Measurements from ENCODE around the gene SAP30L.

GRCh38 chr5:154405078-154405792, 40.6 kb upstream of the SAP30L start:
- TF ChIP-seq, protein P1, sequence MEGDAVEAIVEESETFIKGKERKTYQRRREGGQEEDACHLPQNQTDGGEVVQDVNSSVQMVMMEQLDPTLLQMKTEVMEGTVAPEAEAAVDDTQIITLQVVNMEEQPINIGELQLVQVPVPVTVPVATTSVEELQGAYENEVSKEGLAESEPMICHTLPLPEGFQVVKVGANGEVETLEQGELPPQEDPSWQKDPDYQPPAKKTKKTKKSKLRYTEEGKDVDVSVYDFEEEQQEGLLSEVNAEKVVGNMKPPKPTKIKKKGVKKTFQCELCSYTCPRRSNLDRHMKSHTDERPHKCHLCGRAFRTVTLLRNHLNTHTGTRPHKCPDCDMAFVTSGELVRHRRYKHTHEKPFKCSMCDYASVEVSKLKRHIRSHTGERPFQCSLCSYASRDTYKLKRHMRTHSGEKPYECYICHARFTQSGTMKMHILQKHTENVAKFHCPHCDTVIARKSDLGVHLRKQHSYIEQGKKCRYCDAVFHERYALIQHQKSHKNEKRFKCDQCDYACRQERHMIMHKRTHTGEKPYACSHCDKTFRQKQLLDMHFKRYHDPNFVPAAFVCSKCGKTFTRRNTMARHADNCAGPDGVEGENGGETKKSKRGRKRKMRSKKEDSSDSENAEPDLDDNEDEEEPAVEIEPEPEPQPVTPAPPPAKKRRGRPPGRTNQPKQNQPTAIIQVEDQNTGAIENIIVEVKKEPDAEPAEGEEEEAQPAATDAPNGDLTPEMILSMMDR (IDR thresholded peaks at IDR 0.05; ENCODE audit: low read depth, low read length, missing input control), result peak; percentile 86
- no peak for TF ChIP-seq GABPA (IDR thresholded peaks at IDR 0.05 in 1 of 2, conservative IDR thresholded peaks at IDR 0.05 in 1 of 2)
- no peak for TF ChIP-seq EGR1 (IDR thresholded peaks at IDR 0.05; ENCODE audit: low read depth in 2 of 2)
- TF ChIP-seq, protein P2, sequence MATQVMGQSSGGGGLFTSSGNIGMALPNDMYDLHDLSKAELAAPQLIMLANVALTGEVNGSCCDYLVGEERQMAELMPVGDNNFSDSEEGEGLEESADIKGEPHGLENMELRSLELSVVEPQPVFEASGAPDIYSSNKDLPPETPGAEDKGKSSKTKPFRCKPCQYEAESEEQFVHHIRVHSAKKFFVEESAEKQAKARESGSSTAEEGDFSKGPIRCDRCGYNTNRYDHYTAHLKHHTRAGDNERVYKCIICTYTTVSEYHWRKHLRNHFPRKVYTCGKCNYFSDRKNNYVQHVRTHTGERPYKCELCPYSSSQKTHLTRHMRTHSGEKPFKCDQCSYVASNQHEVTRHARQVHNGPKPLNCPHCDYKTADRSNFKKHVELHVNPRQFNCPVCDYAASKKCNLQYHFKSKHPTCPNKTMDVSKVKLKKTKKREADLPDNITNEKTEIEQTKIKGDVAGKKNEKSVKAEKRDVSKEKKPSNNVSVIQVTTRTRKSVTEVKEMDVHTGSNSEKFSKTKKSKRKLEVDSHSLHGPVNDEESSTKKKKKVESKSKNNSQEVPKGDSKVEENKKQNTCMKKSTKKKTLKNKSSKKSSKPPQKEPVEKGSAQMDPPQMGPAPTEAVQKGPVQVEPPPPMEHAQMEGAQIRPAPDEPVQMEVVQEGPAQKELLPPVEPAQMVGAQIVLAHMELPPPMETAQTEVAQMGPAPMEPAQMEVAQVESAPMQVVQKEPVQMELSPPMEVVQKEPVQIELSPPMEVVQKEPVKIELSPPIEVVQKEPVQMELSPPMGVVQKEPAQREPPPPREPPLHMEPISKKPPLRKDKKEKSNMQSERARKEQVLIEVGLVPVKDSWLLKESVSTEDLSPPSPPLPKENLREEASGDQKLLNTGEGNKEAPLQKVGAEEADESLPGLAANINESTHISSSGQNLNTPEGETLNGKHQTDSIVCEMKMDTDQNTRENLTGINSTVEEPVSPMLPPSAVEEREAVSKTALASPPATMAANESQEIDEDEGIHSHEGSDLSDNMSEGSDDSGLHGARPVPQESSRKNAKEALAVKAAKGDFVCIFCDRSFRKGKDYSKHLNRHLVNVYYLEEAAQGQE (IDR thresholded peaks at IDR 0.05), result no peak
- TF ChIP-seq HNF4G (IDR thresholded peaks at IDR 0.05), result no peak
